ENCODE results near the gene FAM161A.
"Not testable (repeated sequence)": the region's sequence is repeated elsewhere in the genome, so short reads cannot be mapped to it uniquely, and the experiment has no call there.

Gene FAM161A

DNA sequence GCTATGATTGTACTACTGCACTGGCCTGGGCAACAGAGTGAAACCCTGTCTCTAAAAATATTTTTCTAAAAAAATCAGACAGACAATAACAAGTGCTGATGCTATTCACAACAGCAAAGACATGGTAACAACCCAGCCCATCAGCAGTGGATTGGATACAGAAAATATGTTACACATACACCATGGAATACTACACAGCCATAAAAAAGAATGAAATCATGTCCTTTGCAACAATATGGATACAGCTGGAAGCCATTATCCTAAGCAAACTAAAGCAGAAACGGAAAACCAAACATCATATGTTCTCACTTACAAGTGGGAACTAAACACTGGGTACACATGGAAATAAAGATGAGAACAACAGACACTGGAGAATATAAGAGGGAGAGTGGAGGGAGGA lies 19.9 kb downstream of the FAM161A start:
- H3K27ac ChIP-seq: no peak overlapping the region
- no peak for TF ChIP-seq ZFX (IDR thresholded peaks at IDR 0.05; ENCODE audit: borderline replicate concordance)
- no peak for TF ChIP-seq CTCF (IDR thresholded peaks at IDR 0.05)

DNA sequence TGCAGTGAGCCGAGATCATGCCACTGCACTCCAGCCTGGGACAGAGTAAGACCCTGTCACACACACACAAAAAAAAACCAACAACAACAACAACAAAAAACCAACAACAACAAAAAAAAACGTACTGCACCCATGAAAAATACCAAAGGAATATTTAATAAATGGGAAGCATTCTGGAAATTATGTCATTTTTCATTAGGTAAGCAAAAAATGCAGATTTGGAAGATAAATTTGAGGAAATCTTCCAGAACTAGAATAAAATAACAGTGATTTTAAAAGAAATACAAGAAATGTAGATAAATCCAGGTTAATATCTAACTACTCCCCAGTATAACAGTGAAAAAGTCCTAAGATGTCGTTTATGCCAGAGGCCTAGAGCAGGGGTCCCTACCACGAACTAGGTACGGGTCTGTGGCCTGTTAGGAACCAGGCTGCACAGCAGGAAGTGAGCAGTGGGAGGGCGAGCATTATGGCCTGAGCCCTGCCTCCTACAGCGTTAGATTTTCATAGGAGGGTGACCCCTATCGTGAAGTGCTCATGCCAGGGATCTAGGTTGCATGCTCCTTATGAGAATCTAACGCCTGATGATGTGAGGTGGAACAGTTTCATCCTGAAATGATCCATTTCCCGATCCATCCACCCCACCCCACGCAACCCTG lies 21.5 kb downstream of the FAM161A start:
- H3K27ac ChIP-seq: no peak overlapping the region
- TF ChIP-seq ZFX (IDR thresholded peaks at IDR 0.05; ENCODE audit: borderline replicate concordance) (no peak), CTCF (IDR thresholded peaks at IDR 0.05) (no peak)

DNA sequence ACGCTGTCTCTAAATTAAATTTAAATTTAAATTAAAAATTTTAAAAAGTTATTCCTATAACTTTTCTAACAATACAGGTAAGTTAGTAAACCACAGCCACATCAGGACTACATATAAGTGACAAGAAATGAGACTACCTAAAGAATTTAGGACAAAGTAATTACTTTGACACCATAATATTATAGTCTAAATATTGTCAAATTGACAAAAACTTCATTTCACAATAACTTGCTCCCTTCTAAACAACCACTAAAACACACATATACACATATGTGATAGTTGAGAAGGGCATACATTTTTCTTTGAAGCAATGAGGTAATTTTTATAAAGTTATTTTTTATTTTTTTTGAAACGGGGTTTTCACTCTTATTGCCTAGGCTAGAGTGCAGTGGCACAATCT lies 31.6 kb downstream of the FAM161A start:
- TF ChIP-seq ZFX (IDR thresholded peaks at IDR 0.05; ENCODE audit: borderline replicate concordance) (no peak), CTCF (IDR thresholded peaks at IDR 0.05) (no peak)
- H3K27ac ChIP-seq: no peak overlapping the region

DNA sequence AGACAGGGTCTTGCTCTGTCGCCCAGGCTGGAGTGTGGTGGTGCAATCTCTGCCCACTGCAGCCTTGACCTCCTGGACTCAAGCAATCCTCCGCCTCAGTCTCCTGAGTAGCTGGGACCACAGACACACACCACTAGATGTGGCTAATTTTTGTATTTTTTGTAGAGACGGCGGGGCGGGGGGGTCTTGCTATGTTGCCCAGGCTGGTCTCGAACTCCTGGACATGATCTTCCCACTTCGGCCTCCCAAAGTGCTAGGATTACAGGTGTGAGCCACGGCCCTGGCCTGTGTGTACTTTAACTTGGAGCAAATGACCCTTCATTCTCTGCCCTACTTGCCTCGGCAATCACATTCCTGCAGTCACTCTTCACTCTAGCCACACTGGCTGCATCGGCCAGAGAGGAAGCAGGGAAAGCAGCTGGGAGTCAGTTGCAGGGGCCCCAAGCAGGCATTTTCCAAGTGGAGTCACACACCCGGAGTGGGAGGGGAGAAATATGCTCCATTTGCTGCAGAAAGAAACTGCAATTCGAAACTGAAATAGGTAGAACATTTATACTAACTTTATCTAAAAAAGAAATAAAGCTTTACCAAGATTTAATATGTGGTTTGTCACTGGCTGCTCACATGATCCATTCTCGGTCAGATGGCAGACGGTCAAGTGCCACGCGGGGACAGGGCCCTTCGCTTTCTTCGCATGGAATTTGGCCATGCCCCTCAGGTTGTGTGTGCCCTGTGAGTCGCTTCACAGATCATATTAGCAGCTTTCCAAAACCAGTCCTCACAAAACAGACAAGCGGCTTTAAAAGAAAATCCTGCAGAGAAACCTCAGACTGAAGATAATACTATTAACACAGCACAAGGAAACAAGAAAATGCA lies 37.1 kb downstream of the FAM161A start:
- TF ChIP-seq CTCF (IDR thresholded peaks at IDR 0.05) (no peak), ZFX (IDR thresholded peaks at IDR 0.05; ENCODE audit: borderline replicate concordance) (no peak)
- no peak overlapping the region for H3K27ac ChIP-seq

- no peak overlapping the region for H3K27ac ChIP-seq
These were observed 39.2 kb downstream of the FAM161A start for GRCh38 chr2:61814539-61815160.

DNA sequence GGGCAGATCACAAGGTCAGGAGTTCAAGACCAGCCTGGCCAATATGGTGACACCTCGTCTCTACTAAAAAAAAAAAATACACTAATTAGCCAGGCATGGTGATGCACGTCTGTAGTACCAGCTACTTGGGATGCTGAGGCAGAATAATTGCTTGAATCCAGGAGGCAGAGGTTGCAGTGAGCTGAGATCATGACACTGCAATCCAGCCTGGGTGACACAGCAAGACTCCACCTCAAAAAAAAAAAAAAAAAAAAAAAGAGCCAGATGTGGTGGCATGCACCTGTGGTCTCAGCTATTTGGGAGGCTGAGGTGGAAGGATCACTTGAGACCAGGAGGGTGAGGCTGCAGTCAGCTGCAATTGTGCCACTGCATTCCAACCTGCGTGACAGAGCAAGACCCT lies 40.5 kb downstream of the FAM161A start:
- not testable (repeated sequence) for H3K27ac ChIP-seq

More at GRCh38 chr2:61814539-61815160, 39.2 kb downstream of the FAM161A start:
- TF ChIP-seq ZFX (IDR thresholded peaks at IDR 0.05; ENCODE audit: borderline replicate concordance) (no peak), CTCF (IDR thresholded peaks at IDR 0.05) (no peak)

DNA sequence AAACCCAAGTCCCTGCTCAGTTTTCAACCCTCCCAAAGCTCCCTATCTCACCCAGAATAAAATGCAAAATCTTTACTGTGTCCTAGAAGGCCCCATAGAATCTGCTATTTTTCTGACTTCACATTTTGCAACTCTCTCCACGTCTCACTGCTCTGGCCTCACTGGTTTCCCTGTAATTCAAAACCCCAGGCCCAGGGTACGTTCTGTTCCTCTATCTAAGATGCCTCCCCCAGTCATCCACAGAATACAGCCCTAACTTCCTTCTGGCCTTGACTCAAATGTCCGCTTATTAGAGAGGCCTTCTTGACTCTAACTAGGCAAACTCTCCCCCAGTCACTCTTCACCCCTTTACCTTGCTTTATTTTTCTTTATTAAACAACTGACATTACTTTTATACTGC lies 42.0 kb downstream of the FAM161A start:
- TF ChIP-seq ZFX (IDR thresholded peaks at IDR 0.05; ENCODE audit: borderline replicate concordance): no peak
- TF ChIP-seq CTCF (IDR thresholded peaks at IDR 0.05): no peak
- no peak overlapping the region for H3K27ac ChIP-seq

DNA sequence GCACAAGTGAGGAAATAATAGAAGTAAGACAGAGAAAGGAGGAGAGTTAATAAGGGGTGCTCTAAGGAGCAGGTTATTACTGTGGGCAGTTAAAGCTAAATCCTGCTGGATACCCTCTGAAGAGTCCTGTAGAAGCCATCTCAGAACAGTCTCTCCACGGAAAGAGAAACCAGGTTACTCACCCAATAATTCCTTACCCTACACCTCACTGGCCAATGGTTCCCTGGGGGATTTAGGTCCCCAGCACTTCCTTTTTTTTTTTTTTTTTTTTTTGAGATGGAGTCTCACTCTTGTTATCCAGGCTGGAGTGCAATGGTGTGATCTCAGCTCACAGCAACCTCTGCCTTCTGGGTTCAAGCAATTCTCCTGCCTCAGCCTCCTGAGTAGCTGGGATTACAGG lies 43.7 kb downstream of the FAM161A start:
- H3K27ac ChIP-seq: not testable (repeated sequence)

DNA sequence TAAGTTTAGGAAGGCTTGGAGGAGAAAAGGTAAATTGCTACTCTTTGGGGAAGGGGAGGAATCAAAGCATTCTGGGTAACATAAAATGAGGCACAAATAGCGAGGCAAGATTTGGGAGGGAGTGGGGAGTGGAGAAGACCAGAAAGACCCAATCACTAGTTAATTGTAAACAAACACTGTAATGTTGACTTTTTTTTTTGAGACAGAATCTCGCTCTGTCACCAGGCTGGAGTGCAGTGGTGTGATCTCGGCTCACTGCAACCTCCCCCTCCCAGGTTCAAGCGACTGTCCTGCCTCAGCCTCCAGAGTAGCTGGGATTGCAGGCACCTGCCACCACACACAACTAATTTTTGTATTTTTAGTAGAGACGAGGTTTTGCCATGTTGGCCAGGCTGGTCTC lies 45.2 kb downstream of the FAM161A start:
- not testable (repeated sequence) for H3K27ac ChIP-seq
